Measurements from ENCODE around the gene OR9I1. TPM values are rescaled to one million over a fixed set of nuclear protein-coding genes. Genes with fewer than 3 reads are reported as not detected.

OR9I1 gene
- total RNA-seq, 2 donors from 2014 or later = not detected

- intact Hi-C loops (cut with DNase I) = no loop called here
- Histone ChIP-seq H3K27me3 (replicated peaks; ENCODE audit: insufficient read depth) (no peaks in the 10 kb centered on the region), H3K4me3 (no peak overlapping the region), H3K4me1 (replicated peaks) (no peaks in the 10 kb centered on the region), H3K36me3 (no peaks in the 10 kb centered on the region), H3K27ac (no peak overlapping the region), H3K9me3 (no peaks in the 10 kb centered on the region)
- no peak for DNase-seq (ENCODE audit: low spot score)
- TF ChIP-seq POLR2AphosphoS5 (IDR thresholded peaks at IDR 0.05) = no peak
- TF ChIP-seq POLR2A (IDR thresholded peaks at IDR 0.05) = no peak
- TF ChIP-seq CTCF (IDR thresholded peaks at IDR 0.05) = no peak
- 68% methylated on average over 1 of the region's 1 CpG for WGBS
Observed at GRCh38 chr11:58121096-58121495, 4.2 kb downstream of the OR9I1 start.

- Histone ChIP-seq H3K27ac (no peak overlapping the region), H3K9me3 (no peaks in the 10 kb centered on the region), H3K4me3 (no peak overlapping the region), H3K36me3 (no peaks in the 10 kb centered on the region), H3K27me3 (replicated peaks; ENCODE audit: insufficient read depth) (no peaks in the 10 kb centered on the region), H3K4me1 (replicated peaks) (no peaks in the 10 kb centered on the region)
- intact Hi-C loops (cut with DNase I) = no loop called here
- 53% methylated on average over 2 of the region's 2 CpGs for WGBS
- DNase-seq (ENCODE audit: low spot score) = no peak
- TF ChIP-seq CTCF (IDR thresholded peaks at IDR 0.05) (no peak), POLR2AphosphoS5 (IDR thresholded peaks at IDR 0.05) (no peak), POLR2A (IDR thresholded peaks at IDR 0.05) (no peak)
Observed at GRCh38 chr11:58097437-58097836, 27.9 kb downstream of the OR9I1 start.

- no peak for DNase-seq (ENCODE audit: low spot score)
- Histone ChIP-seq H3K36me3 (no peaks in the 10 kb centered on the region), H3K4me1 (replicated peaks) (no peaks in the 10 kb centered on the region), H3K27me3 (replicated peaks; ENCODE audit: insufficient read depth) (no peaks in the 10 kb centered on the region), H3K4me3 (no peak overlapping the region), H3K9me3 (no peaks in the 10 kb centered on the region), H3K27ac (no peak overlapping the region)
- 68% methylated on average over 2 of the region's 2 CpGs for WGBS
- TF ChIP-seq POLR2AphosphoS5 (IDR thresholded peaks at IDR 0.05) (no peak), CTCF (IDR thresholded peaks at IDR 0.05) (no peak), POLR2A (IDR thresholded peaks at IDR 0.05) (no peak)
- intact Hi-C loops (cut with DNase I) = no loop called here
Observed at GRCh38 chr11:58086528-58086927, 38.8 kb downstream of the OR9I1 start.

- H3K9me3 ChIP-seq = no peaks in the 10 kb centered on the region
- H3K27ac ChIP-seq = no peak overlapping the region
- no peaks in the 10 kb centered on the region for H3K4me1 ChIP-seq (replicated peaks)
- H3K27me3 ChIP-seq (replicated peaks; ENCODE audit: insufficient read depth) = no peaks in the 10 kb centered on the region
- intact Hi-C loops (cut with DNase I) = no loop called here
- TF ChIP-seq POLR2AphosphoS5 (IDR thresholded peaks at IDR 0.05) = no peak
- H3K4me3 ChIP-seq = no peak overlapping the region
- no peak for DNase-seq (ENCODE audit: low spot score)
- H3K36me3 ChIP-seq = no peaks in the 10 kb centered on the region
- WGBS = 44% methylated on average over 2 of the region's 2 CpGs
Observed at GRCh38 chr11:58075781-58076180, 49.5 kb downstream of the OR9I1 start.

GRCh38 chr11:58070585-58070984, 54.7 kb downstream of the OR9I1 start:
- Histone ChIP-seq H3K4me3 (no peak overlapping the region), H3K27me3 (replicated peaks; ENCODE audit: insufficient read depth) (no peaks in the 10 kb centered on the region), H3K9me3 (no peaks in the 10 kb centered on the region), H3K27ac (no peak overlapping the region), H3K4me1 (replicated peaks) (no peaks in the 10 kb centered on the region), H3K36me3 (no peaks in the 10 kb centered on the region)
- intact Hi-C loops (cut with DNase I) = no loop called here
- no peak for DNase-seq (ENCODE audit: low spot score)
- WGBS = 83% methylated on average over 1 of the region's 1 CpG
- TF ChIP-seq POLR2AphosphoS5 (IDR thresholded peaks at IDR 0.05) (no peak), CTCF (IDR thresholded peaks at IDR 0.05) (no peak), POLR2A (IDR thresholded peaks at IDR 0.05) (no peak)

All from prostate gland (tissue), 2 donors.